Loucy (cell line): ENCODE measurements around the gene TMEM52.

Experiments used
- H2AFZ ChIP-seq: fragments of 200-600 bp; sonication (generic); 2 replicates; pipeline ENCODE4 v1.6.0; 2016; ENCODE audit warnings: antibody characterized with exemption, mild to moderate bottlenecking, low read length, moderate library complexity
- H3F3A ChIP-seq: fragments of 200-600 bp; 2 replicates; pipeline ENCODE4 v1.6.0; 2016; ENCODE audit warnings: antibody characterized with exemption, low read depth, mild to moderate bottlenecking
- H3K27me3 ChIP-seq: fragments of 200-600 bp; sonication (generic); 2 replicates; pipeline ENCODE4 v1.6.1; 2014; ENCODE audit warnings: low read length, mild to moderate bottlenecking; ENCODE audit not compliant: insufficient read depth, poor library complexity, severe bottlenecking
- H3K36me3 ChIP-seq: fragments of 200-600 bp; sonication (generic); 2 replicates; pipeline ENCODE4 v1.6.1; 2016; ENCODE audit warnings: low read length; ENCODE audit not compliant: insufficient read depth
- H3K4me1 ChIP-seq: fragments of 200-600 bp; sonication (generic); 2 replicates; pipeline ENCODE4 v1.5.1; 2014; ENCODE audit warnings: low read length, mild to moderate bottlenecking; ENCODE audit not compliant: insufficient read depth, poor library complexity, severe bottlenecking
- H3K4me2 ChIP-seq: fragments of 200-600 bp; sonication (generic); 2 replicates; pipeline ENCODE4 v1.6.0; 2014; ENCODE audit warnings: antibody characterized with exemption, low read length, low read depth, mild to moderate bottlenecking; ENCODE audit not compliant: poor library complexity, severe bottlenecking
- H3K4me3 ChIP-seq: fragments of 200-600 bp; sonication (generic); 2 replicates; pipeline ENCODE4 v1.5.1; 2014; ENCODE audit warnings: low read length, mild to moderate bottlenecking, mixed read lengths; ENCODE audit not compliant: poor library complexity, severe bottlenecking
- H3K79me2 ChIP-seq: fragments of 200-600 bp; sonication (generic); 2 replicates; pipeline ENCODE4 v1.6.1; 2014; ENCODE audit warnings: low read length; ENCODE audit not compliant: insufficient read depth
- H3K9ac ChIP-seq: fragments of 200-600 bp; sonication (generic); 2 replicates; pipeline ENCODE4 v1.6.0; 2014; ENCODE audit warnings: mild to moderate bottlenecking, low read depth, low read length, moderate library complexity; ENCODE audit not compliant: poor library complexity, severe bottlenecking
- H3K9me2 ChIP-seq: fragments of 200-600 bp; sonication (generic); replicated peaks from 2 replicates; pipeline ENCODE4 v1.6.1; 2016; ENCODE audit warnings: low read depth, low read length, mixed read lengths
- H3K9me3 ChIP-seq: fragments of 200-600 bp; sonication (generic); 2 replicates; pipeline ENCODE4 v1.6.1; 2014; ENCODE audit warnings: mild to moderate bottlenecking, antibody characterized with exemption, low read length, low read depth; ENCODE audit not compliant: insufficient read depth
- H4K20me1 ChIP-seq: fragments of 200-600 bp; sonication (generic); 2 replicates; pipeline ENCODE4 v1.6.0; 2014; ENCODE audit warnings: antibody characterized with exemption, low read length, mild to moderate bottlenecking; ENCODE audit not compliant: insufficient read depth, poor library complexity, severe bottlenecking
- EZH2phosphoT487 ChIP-seq: fragments of 200-600 bp; IDR thresholded peaks from 2 replicates; pipeline ENCODE4 v1.6.1; 2018; ENCODE audit warnings: antibody characterized with exemption, mild to moderate bottlenecking, moderate library complexity, borderline replicate concordance
- TF ChIP-seq, protein P1 (sequence below): fragments of 200-600 bp; sonication (generic); conservative IDR thresholded peaks from 2 replicates; pipeline ENCODE4 v1.5.1; 2014; ENCODE audit warnings: mild to moderate bottlenecking, antibody characterized with exemption, low read length

Gene TMEM52

DNA sequence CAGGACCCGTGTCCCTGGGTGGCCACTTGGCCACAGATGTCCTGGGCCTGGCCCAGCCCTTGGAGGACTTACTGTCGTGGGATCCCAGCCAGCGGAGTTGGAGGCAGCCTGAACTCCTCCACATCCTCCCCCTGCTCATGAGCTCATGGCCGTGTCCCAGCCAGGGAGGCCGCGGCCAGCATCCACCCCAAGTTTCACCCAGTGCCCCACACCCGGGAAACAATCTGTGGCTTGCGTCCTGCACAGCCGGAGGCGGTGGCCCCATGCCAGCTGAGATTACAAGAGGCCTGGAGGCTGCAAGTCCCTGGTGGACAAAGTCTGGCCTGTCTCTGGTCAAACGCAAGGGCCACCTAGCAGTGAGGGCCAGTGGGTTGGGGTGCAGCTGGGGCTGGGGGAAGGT is 27.5 kb upstream of the TMEM52 start:
- Histone ChIP-seq H3K9me2 (no peaks in the 10 kb centered on the region), H3K9me3 (no peaks in the 10 kb centered on the region), H3K4me2 (no peak overlapping the region), H3K9ac (no peak overlapping the region), H3K36me3 (no peaks in the 10 kb centered on the region), H3K79me2 (no peaks in the 10 kb centered on the region), H2AFZ (no peak overlapping the region), H4K20me1 (no peaks in the 10 kb centered on the region), H3F3A (no peaks in the 10 kb centered on the region), H3K4me1 (no peaks in the 10 kb centered on the region), H3K4me3 (no peak overlapping the region), H3K27me3 (no peaks in the 10 kb centered on the region)
- TF ChIP-seq EZH2phosphoT487: no peak
- TF ChIP-seq, protein P1, sequence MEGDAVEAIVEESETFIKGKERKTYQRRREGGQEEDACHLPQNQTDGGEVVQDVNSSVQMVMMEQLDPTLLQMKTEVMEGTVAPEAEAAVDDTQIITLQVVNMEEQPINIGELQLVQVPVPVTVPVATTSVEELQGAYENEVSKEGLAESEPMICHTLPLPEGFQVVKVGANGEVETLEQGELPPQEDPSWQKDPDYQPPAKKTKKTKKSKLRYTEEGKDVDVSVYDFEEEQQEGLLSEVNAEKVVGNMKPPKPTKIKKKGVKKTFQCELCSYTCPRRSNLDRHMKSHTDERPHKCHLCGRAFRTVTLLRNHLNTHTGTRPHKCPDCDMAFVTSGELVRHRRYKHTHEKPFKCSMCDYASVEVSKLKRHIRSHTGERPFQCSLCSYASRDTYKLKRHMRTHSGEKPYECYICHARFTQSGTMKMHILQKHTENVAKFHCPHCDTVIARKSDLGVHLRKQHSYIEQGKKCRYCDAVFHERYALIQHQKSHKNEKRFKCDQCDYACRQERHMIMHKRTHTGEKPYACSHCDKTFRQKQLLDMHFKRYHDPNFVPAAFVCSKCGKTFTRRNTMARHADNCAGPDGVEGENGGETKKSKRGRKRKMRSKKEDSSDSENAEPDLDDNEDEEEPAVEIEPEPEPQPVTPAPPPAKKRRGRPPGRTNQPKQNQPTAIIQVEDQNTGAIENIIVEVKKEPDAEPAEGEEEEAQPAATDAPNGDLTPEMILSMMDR: no peak

DNA sequence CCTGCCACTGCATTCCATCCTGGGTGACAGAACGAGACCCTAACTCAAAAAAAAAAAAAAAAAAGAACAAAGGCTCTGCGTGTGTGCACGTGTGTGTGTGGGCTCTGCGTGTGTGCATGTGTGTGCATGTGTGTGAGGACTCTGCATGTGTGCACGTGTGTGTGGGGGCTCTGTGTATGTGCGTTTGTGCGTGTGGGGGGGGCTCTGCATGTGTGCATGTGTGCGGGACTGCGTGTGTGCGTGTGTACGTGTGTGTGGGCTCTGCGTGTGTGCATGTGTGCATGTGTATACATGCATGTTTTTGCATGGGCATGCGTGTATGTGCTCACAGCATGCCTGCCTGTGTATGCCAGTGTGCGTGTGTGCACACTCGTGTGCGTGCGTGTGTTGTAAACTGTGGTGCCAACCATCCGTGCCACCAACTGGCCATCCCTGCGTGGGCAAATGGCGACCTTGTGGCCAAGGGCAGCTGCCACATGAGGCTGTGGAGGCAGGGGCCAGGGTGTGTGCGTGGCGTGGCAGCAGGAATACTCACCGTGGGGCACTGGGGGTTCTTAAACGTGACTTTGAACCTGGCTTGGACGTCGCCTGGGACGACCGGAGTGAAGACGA is 26.8 kb upstream of the TMEM52 start:
- H4K20me1 ChIP-seq: no peaks in the 10 kb centered on the region
- H3K4me2 ChIP-seq: no peak overlapping the region
- H3K9ac ChIP-seq: no peak overlapping the region
- no peaks in the 10 kb centered on the region for H3K79me2 ChIP-seq
- H2AFZ ChIP-seq: no peak overlapping the region
- no peak for TF ChIP-seq EZH2phosphoT487
- TF ChIP-seq, protein P1: no peak
- H3F3A ChIP-seq: no peaks in the 10 kb centered on the region
- H3K9me3 ChIP-seq: no peaks in the 10 kb centered on the region
- no peaks in the 10 kb centered on the region for H3K27me3 ChIP-seq
- H3K9me2 ChIP-seq: no peaks in the 10 kb centered on the region
- H3K4me3 ChIP-seq: no peak overlapping the region
- H3K36me3 ChIP-seq: no peaks in the 10 kb centered on the region
- no peaks in the 10 kb centered on the region for H3K4me1 ChIP-seq

DNA sequence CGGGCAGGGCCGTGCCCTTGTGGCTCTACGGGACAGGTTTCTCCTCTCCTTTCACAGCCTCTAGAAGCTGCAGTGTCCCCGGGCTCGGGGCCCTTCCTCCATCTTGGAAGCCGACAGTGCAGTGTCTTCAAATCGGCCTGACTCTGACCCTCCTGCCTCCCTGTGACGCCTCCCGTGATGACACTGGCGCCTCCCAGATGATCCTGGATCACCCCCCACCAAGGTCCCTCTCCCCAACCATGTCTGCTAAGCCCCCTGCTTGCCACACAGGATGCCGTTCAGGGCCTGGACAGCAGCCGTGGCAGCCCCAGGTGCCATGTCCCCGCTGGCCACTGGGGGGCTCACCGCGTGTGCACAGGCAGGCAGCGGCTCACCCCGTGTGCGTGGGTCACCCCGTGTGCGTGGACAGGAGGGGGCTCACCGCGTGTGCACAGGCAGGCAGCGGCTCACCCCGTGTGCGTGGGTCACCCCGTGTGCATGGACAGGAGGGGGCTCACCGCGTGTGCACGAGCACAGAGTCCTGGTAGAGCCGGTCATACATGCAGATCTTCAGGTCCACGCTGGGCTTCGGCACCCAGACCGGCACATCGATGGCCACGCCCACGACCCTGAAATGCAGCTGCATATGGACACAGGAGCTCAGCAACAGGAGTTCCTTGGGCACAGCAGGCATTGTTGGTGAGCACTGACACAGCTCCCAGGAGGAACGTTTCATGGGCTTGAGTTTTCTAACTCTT is 24.9 kb upstream of the TMEM52 start:
- Histone ChIP-seq H3K4me3 (peak overlapping the region; percentile 46), H3K9me3 (no peaks in the 10 kb centered on the region), H3K27me3 (no peaks in the 10 kb centered on the region), H2AFZ (peak overlapping the region; percentile 46; the same call in 1 of the 2 replicates), H3K36me3 (no peaks in the 10 kb centered on the region), H4K20me1 (no peaks in the 10 kb centered on the region), H3K4me2 (peak overlapping the region; percentile 69), H3K9ac (no peak overlapping the region), H3F3A (no peaks in the 10 kb centered on the region), H3K9me2 (no peaks in the 10 kb centered on the region), H3K79me2 (no peaks in the 10 kb centered on the region), H3K4me1 (no peaks in the 10 kb centered on the region)
- TF ChIP-seq, protein P1: peak; percentile 76
- TF ChIP-seq EZH2phosphoT487: no peak
